HG03097 (cell line): Measurements from ENCODE around the gene MGMT.

ENCODE experiments used
- ATAC-seq: cut with Tn5 transposase; IDR thresholded peaks from one replicate; pipeline ENCODE4 v1.9.1; 2021; ENCODE audit not compliant: unreplicated experiment, low FRiP score

The MGMT gene

DNA sequence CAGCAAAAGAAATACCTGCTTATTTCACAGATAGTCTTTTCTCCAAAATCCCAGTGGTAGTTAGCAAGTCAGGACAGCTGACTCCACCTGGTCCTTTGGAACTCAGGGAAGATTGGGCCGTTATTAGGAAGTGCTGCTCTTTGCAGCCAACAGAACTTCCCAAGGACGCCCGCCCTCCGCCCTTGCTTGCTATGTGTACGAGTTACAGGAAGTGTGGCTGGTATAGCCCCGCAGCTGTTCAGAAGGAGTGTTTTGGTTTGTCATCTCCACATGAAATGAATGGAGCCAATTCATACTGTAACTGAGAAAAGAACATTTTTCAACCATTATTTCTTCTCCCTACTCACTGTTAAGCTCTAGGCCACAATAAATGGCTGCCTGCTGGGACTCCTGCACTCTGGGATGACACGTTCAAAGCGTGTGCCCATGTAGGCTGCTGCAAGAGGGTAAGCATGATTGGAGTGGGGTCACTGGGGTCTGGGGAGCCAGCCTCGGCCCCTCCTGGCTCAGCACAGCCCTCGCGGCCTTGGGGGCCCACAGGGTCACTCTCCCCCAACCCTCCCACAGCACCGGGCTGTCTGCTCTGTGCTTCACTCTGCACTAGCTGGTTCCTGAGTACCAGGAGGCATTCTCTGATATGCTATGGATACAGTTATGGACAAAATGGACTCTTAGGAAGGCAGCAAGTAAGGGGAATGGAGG lies 253.0 kb downstream of the MGMT start:
- ATAC-seq = no peak

DNA sequence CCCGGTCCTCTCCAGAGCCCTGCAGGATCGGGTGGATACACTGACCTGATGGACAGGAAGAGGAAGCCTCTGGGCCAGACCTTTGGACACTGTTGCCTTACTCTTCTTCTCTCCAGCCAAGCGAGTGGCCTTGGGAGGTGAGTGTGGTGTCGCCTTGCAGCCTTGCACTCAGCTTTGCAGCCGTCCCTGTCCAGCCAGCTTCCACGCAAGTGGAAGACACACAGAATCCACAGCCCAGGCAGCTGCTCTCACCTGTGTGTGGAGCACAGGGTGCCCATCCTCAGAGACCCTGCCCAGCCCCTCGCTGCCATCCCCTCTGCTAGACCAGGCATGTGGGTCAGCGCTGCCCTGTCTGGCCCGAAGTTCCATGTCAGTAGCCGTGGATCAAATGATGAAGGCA lies 258.0 kb downstream of the MGMT start:
- no peak for ATAC-seq

DNA sequence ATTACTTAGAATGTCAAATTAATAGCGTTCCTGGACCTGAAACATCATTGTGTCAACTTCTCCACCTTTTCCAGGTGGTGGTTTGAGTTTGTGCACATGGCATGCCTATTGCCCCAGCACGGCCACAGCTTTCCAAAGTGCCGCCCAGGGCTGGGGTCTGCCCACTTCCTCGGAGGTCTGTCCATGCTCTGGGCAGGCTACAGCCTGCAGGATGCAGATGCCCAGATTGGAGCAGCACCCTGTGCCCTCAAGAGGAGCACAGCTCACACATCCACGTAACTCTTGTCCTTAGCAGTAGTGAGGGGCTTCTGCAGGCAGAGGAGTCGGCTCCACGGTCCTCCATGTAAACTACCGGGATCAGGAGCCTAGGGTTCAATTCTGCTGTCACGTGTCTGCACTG lies 258.4 kb downstream of the MGMT start:
- ATAC-seq = no peak

DNA sequence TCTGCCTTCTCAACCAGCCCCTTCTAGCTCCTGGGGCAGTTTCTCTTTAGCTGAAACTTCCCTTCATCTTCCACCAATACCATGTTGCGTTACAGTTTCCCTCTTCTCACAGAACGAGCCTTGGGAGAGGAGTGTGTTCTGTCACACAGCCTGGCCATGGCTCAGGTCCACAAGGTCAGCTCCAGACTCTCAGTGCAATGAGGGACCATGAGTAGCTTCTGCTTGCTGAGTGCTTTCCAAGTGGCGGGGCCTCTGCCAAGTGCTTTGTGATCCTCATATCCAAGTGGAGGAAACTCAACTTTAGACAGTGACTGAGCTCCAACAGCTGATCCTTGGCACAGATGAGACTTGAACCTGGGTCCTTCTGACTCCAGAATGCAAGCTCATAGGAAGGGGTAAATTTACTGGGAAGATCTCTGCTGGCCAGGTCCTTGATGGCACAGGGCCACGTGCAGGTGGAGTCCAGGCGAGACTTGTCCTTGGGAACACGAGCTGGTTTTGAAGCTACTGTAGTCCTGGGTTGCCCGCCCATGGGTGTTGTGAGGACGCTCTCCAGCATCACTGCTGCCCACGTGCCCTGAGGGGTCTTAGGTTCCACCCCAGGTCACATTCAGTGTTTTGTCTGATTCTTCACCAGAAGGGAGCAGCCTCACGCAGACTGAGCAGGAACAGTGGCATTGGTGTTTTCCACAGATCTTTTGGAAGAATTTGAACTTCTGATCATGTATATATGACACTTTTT lies 259.0 kb downstream of the MGMT start:
- ATAC-seq = no peak

DNA sequence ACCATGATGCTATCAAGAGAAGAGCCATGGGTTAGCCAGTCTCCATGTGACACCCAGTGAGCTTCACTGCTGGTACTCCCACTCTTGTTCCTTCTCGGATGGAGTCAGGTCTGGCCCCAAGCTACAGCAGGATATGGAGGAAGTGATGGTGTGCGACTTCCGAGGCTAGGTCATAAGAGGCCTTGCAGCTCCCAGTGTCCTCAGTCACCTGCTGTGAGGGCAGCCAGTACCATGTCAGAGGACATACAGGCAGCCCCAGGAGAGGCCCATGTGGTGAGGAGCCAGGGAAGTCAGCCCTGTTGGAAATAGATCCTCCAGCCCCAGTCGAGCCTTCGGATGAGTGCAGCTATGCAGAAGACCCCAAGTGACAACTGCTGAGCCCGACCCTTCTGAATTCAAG lies 260.0 kb downstream of the MGMT start:
- no peak for ATAC-seq

DNA sequence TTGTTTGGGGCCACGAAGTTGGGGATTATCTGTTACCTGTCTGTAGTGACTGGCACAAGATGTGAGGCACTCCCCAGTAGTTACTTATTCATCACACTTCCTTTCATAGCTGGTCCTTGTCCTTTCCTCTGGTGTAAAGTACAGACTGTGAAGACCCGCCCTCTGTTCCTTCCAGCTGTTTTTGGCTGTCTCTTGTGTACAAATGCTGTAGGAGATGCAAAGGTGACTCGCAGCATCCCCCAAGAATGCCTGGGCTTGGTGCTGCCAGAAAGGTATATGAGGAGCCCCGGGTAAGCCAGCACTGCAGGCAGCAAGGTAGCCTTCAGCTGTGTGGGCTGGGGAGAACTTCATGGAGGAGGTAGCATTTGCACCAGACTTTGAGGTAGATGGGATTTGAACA lies 260.5 kb downstream of the MGMT start:
- no peak for ATAC-seq

DNA sequence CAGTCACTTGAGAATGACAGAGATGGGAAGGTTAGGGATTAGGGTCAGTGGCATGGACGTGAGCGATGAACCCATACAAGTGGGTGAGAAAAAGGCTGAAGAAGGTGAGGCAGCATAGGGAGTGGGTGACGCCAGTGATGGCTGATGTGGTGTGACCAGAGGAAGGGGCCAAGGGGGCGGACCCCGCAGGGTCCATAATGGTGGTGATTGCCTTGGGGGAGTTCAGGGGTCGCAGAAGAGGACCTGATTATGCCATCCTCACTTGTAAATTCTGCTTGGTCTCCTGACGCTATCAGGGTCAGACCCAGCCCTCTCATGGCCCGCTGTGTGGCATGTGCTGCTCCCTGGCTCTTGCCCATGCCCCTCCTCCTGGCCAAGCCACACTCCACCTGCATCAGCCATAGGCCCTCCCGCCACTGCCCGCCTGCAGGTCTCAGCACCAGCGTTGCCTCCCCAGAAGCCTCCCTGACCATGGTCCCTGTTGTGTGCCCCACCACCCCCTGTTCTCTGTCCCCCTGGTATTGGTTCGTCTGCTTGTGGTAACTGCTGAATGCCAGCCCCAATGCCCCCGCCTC lies 261.3 kb downstream of the MGMT start:
- ATAC-seq = no peak

DNA sequence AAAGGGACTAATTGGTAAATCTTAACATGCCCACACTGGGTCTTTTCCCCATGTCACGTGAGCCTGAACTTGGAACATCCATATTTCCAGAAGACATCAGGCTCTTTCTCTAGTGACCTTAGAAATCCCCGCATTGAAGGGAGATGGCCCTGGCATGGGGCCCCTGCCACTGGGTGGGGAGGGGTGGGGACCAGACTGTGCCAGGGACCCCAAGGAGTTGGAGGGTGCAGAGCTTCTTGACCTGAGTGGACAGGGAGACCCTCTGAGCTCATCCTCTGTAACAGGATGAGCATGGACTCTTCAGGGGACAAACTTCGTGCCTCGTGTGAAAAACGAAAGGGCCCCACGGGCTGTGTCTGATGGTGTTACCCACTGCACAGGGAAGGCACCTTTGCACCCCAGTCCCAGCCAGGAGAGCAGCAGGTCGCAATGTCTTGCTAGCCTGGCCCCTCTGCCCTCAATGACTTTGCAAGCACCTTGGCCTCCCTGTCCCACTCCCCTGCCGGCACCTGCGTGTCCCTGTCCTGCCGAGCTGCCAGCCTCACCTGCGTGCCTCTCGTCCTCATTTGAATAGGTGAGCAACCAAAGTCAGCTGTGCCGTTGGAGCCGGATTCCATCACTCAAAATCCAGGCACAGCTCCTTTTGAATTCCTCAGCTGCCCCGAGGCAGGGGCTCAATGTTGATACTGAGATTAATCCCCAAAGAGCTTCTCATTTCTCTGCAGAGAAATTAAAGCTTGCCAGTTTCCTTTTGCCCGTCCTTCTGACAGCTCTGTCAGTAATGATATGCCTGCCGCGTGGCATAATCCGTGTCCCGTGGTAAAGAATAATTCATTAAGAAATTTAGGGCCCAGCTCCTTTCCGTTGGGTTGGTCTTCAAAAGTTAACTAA lies 262.1 kb downstream of the MGMT start:
- ATAC-seq = no peak

DNA sequence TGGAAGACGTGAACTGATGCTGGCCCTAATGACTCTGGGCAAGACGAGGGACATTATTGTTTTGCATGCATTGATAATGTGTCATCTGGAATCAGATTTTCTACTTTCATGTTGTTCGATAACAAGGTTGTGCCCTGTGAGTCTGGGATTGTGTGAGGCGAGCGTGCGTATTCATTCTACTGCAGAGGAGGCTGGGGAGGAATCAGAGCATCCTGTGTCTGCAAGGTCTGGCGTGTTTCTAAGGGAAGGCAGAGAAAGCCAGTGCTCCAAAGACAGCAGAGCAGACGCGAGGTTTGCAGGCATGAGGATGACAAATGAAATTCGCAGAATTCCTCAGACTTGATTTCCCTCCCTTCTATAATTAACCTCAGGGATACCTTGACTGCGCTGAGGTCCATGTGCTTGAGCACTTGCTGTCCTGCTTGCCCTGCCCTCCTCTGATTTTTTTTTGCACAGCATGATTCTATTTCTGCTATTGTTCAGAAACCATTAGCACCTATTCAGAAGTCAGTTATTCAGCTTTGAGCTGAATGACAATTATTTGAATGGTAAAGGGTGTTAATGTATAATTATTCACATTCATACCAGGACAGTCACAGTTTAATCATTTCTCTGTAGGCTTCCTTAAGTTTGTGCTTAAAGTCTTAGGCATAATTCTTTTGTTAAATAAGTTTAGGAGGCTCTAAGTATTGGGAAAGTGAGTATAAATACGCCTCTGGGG lies 263.4 kb downstream of the MGMT start:
- ATAC-seq = no peak

DNA sequence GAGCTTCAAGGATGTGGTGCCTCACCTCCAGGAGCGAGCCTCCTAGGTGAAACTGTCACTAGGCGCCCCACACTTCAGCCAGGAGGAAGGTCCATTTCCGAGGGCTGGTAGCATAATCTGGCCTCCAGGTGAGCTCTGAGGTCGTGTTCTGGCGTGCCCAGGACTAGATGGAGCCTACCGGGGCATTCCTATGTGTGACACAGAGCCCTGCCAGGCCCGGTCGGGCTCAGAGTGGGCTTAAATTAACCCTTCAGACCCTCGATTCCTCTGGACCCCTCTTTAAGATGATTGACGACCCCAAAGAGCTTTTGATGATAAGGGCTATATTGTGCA lies 263.9 kb downstream of the MGMT start:
- no peak for ATAC-seq

DNA sequence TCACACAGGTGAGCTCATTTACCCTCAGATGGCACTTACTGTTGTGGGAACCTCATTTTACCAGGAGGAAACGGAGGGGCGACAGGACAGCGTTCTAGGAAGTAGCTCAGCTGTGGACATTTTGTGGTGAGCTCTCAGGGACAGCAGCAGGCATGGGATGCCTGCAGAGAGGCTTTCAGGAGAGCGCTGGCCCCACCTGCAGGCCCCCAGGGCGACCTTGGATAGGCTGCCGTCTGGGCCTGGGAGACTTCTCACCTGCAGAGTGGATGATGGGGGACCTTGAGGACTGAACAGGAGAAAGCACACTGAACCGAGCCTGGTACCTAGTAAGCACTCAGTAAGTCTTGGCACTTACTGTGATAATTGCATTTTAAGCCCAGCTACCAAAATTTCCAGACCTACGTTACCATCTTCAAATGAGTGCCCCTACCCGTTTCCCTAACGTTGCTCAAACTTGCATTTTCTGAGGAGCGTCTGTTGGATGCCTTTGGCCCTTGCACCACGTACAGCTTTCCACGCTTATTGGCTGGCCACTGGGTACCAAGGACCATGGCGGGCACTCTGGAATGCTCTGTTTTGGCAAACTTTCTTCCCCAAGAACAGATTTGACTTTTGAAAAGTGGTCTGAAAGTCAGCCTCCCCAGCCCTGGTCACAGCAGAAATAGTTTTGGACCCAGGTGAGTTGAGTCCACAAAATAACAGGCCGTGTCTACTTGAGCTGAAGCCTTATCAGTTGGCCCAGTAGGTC lies 273.7 kb downstream of the MGMT start:
- no peak for ATAC-seq

DNA sequence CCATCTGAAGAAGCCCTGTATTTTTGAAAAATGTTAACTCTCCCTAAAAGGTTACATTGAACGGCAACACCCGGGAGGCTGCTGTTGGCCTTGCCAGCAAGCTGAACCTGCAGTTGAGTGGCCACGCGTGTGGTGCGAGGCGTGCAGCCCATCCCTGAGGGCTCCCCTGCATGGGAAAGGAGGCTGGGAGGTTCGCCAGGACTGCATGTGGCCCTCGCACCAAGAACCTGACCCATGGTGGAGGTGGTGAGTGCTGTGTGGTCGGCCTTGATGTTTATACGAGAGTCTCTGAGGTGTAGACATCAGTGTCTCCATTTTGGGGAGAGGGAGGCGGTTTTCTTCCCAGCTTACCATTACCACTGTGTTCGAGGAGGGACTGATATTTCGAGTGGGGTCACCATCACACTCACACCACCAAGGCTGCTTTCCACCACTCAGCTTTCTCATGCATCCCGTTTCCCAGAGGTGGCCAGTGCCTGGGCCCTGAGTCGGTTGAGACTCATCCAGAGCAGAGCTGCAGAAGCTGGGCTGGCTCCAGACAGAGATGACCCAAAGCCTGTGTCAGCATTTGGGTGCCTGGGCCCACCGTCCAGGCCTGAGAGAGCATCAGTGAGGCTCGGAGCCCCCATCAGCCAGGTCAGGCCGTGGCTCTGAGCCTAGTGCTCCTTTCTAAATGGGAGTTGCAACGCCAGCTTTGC lies 274.4 kb downstream of the MGMT start:
- ATAC-seq = no peak

DNA sequence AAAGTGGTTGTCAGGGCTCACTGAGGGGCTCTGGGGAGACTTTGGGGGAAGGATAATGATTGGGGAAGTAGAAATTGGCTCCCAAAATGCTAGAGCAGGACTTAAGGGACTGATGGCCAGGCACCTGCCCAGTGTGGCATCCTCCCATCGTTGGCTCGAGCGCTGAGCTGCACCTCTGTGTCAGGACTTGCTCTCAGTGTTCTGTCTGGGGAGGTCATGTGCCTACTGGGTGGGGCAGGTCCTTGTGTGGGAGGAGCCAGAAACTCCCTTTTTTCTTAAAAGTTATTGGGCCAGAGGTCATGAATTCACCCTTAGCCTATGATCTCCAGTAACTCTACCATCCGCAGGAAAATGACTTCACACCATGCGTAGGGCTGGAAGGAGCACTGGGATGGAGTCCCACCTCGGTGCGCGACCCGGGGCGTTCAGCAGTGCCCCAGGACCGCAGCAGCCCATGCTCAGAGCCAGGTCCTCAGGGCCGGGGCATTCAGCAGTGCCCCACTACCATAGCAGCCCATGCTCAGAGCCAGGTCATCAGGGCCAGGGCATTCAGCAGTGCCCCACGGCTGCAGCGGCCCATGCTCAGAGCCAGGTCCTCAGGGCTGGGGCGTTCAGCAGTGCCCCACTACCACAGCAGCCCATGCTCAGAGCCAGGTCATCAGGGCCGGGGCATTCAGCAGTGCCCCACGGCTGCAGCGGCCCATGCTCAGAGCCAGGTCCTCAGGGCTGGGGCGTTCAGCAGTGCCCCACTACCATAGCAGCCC lies 275.1 kb downstream of the MGMT start:
- ATAC-seq = no peak

DNA sequence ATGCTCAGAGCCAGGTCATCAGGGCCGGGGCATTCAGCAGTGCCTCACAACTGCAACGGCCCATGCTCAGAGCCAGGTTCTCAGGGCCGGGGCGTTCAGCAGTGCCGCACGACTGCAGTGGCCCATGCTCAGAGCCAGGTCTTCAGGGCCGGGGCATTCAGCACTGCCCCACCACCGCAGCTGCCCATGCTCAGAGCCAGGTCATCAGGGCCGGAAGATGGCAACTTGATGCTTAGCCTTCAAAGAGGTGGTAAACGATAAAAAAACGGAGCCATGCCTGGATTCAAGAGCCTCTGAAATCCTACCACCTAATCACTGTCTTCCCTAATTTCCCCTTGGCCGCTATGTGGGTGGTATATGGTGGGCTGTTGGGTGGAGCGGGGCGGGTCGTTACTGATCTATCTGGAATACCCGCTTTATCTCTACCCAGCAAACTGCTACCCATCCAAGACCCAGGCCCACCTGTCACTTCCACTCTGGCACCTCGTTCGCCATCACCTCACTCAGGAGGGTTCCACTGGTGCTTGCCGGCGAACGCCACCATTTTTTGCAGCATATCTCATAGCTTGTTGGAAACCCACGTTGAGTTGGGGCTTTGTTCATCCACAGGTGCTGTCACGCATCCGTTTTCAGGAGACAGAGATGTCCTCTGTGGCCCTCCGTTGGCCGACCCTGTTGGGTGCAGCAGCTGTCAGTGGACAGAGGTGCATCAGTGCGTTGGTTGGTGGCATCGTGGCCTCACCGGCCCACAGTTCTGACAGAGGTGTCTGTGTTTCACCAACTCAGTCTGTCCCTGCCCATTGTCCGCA lies 275.9 kb downstream of the MGMT start:
- ATAC-seq = no peak

DNA sequence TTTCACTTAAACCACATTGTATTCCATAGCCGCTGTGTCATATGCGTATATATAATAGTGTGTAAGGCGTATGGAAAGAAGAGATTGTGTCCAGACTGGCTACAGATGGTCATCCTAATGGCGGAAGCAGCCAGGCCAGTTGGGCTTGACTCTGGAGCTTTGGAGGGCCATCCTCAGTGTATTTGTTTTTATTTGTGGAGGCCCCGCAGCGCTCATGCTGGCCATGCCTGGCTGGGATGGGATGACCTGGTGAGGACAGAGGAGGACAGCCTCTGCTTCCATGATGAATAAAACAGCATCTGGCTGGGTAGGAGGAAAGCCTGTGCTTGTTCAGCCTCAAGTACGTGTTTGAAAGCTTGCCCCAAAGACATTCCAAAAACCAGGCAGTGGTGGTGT lies 276.7 kb downstream of the MGMT start:
- no peak for ATAC-seq

DNA sequence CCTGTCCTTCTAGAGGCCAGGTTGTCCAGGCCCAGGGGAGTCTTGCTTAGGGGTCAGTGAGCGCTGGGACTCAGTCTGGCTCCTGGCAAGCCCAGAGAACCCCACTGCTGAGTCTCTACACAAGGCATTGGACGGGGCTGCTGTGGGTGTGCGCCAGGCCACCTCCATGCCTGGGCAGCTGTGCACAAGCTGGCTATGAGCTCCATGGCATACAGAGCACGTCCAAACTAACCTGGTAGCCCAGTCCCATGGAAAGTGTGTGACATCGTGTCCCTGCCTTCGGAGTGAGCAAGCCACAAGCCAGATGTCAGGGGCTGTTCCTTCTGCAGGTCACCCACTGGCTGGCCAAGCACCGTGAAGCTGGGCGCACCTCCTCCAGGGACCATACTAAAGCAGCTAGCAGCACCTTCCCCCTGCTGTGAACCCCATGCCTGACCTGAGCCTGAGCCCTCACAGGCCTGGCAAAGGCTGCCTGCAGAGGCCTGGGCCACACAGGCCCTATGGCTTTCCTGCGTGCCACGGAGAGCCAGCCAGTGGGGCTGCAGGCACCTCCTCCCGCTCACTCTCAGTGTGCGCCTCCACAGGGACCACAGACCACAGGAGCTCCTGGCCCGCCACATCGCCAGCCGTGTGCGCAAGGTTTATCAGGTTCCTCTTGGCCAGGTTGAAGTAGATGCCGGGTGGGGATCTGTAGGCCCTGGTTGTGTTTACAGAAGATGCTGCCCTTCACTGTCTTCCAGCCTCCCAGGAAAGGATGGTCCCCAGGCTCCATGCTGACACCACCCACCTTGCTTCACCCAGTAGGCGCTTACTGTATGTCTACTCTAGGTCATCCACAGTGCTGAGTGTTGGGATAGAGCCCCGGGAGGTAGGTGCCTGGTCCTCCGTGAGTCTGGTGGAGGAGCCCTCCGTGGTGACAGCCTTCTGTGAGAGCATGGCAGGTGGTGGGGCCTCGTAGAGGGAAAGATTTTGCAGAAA lies 277.4 kb downstream of the MGMT start:
- no peak for ATAC-seq
